Measurements from ENCODE around the gene ORM1.
"Not testable (repeated sequence)": the region's sequence is repeated elsewhere in the genome, so short reads cannot be mapped to it uniquely, and the experiment has no call there.

GRCh38 chr9:114328937-114329624 is 6.2 kb downstream of the ORM1 start:
- TF ChIP-seq EZH2phosphoT487 (IDR thresholded peaks at IDR 0.05; ENCODE audit: borderline replicate concordance, low read depth, low read length); CTCF (conservative IDR thresholded peaks at IDR 0.05; ENCODE audit: low read length): not testable (repeated sequence)
